HG02642 (cell line): ENCODE data around the gene GALNT16.

Source experiments
- ATAC-seq: cut with Tn5 transposase; IDR thresholded peaks from one replicate; pipeline ENCODE4 v1.9.1; 2021; ENCODE audit warnings: mild to moderate bottlenecking; ENCODE audit not compliant: unreplicated experiment, poor library complexity

Gene GALNT16

GRCh38 chr14:69331206-69331605, 71.2 kb downstream of the GALNT16 start:
- no peak for ATAC-seq

- ATAC-seq = no peak
These were observed 72.9 kb downstream of the GALNT16 start for GRCh38 chr14:69332782-69333395.

- ATAC-seq = no peak
These were observed 73.9 kb downstream of the GALNT16 start for GRCh38 chr14:69333791-69334337.

GRCh38 chr14:69334576-69334975, 74.6 kb downstream of the GALNT16 start:
- no peak for ATAC-seq

- no peak for ATAC-seq
These were observed 75.4 kb downstream of the GALNT16 start for GRCh38 chr14:69335371-69335771.

- no peak for ATAC-seq
These were observed 78.0 kb downstream of the GALNT16 start for GRCh38 chr14:69337984-69338383.

GRCh38 chr14:69339426-69339825, 79.5 kb downstream of the GALNT16 start:
- ATAC-seq = no peak

GRCh38 chr14:69342928-69343525, 83.1 kb downstream of the GALNT16 start:
- no peak for ATAC-seq

- ATAC-seq = no peak
These were observed 84.2 kb downstream of the GALNT16 start for GRCh38 chr14:69344171-69344570.

GRCh38 chr14:69345402-69345801, 85.4 kb downstream of the GALNT16 start:
- no peak for ATAC-seq

- no peak for ATAC-seq
These were observed 86.8 kb downstream of the GALNT16 start for GRCh38 chr14:69346710-69347109.

GRCh38 chr14:69349091-69349777, 89.3 kb downstream of the GALNT16 start:
- ATAC-seq = no peak

GRCh38 chr14:69350892-69351291, 90.9 kb downstream of the GALNT16 start:
- ATAC-seq = no peak

- ATAC-seq = no peak
These were observed 91.4 kb downstream of the GALNT16 start for GRCh38 chr14:69351385-69351784.

GRCh38 chr14:69351911-69352310, 92.0 kb downstream of the GALNT16 start:
- no peak for ATAC-seq

GRCh38 chr14:69353168-69353567, 93.2 kb downstream of the GALNT16 start:
- ATAC-seq = no peak

GRCh38 chr14:69354383-69355153, 94.6 kb downstream of the GALNT16 start:
- peak; percentile 89 for ATAC-seq

- ATAC-seq = no peak
These were observed 95.2 kb downstream of the GALNT16 start for GRCh38 chr14:69355154-69355597.

GRCh38 chr14:69355607-69356281, 95.8 kb downstream of the GALNT16 start:
- no peak for ATAC-seq

- ATAC-seq = no peak
These were observed 97.1 kb downstream of the GALNT16 start for GRCh38 chr14:69356903-69357543.
